ENCODE data around the gene KANK2.

The KANK2 gene

GRCh38 chr19:11197291-11198174, at the start of gene KANK2:
Gene KANK2 (minus strand): TSS chr19:11197545. CDS start chr19:11194511, 3,034 bp downstream.
- peak; percentile 86 for DNase-seq

- no peak for DNase-seq
Measured at GRCh38 chr19:11246941-11247340, 49.6 kb upstream of the KANK2 start.

GRCh38 chr19:11244846-11245589, 47.7 kb upstream of the KANK2 start:
- no peak for DNase-seq

GRCh38 chr19:11243798-11244169, 46.4 kb upstream of the KANK2 start:
- no peak for DNase-seq

- peak; percentile 95 for DNase-seq
Measured at GRCh38 chr19:11242864-11243797, 45.8 kb upstream of the KANK2 start.

- no peak for DNase-seq
Measured at GRCh38 chr19:11242025-11242424, 44.7 kb upstream of the KANK2 start.

GRCh38 chr19:11240008-11240444, 42.7 kb upstream of the KANK2 start:
- DNase-seq: no peak

GRCh38 chr19:11239377-11240000, 42.1 kb upstream of the KANK2 start, which contains the start of gene ANGPTL8:
Gene ANGPTL8 (plus strand): TSS chr19:11239619. CDS start chr19:11239638, 19 bp downstream.
- DNase-seq: no peak

GRCh38 chr19:11238781-11239376, 41.5 kb upstream of the KANK2 start:
- no peak for DNase-seq

GRCh38 chr19:11238041-11238440, 40.7 kb upstream of the KANK2 start:
- DNase-seq: no peak

- no peak for DNase-seq
Measured at GRCh38 chr19:11237321-11237720, 40.0 kb upstream of the KANK2 start.

GRCh38 chr19:11236324-11237301, 39.3 kb upstream of the KANK2 start:
- DNase-seq: no peak

GRCh38 chr19:11234486-11235075, 37.2 kb upstream of the KANK2 start:
- no peak for DNase-seq

GRCh38 chr19:11233073-11233472, 35.7 kb upstream of the KANK2 start:
- no peak for DNase-seq

- DNase-seq: no peak
Measured at GRCh38 chr19:11232555-11232954, 35.2 kb upstream of the KANK2 start.

- DNase-seq: no peak
Measured at GRCh38 chr19:11230621-11231386, 33.5 kb upstream of the KANK2 start.

GRCh38 chr19:11227195-11227886, 30.0 kb upstream of the KANK2 start:
- DNase-seq: no peak

- no peak for DNase-seq
Measured at GRCh38 chr19:11226716-11227166, 29.4 kb upstream of the KANK2 start.

- no peak for DNase-seq
Measured at GRCh38 chr19:11225815-11226214, 28.5 kb upstream of the KANK2 start.
